KG1 (cell line): ENCODE data around the gene OR51F1.
"Not testable (repeated sequence)": the region's sequence is repeated elsewhere in the genome, so short reads cannot be mapped to it uniquely, and the experiment has no call there.

Experiments
- DNase-seq: peaks from one replicate; lab custom pipeline; 2025; lab: John Stamatoyannopoulos, UW

Gene OR51F1

DNA sequence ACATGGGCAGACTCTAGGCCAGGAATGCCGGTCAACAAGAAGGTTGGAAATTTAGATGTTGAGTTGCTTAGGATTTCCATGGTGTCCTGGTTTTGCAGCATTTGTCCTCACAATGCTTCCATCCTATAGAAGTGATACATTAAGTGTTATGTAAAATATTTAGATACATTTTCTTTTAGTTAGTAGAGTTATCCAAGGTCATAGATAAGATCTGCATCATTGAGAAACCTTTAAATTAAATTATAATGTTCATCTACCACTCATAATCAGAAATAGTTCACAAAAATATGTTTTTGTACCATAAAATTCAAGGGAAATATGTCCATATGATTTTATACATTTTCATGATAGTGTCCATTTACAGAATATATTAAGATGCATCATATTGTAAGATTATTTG is at the start of gene OR51F1:
Gene OR51F1 (minus strand): TSS at position 101 of the 400 bp plus-strand sequence. CDS start 0 bp downstream, at position 101.
- no peak for DNase-seq

DNA sequence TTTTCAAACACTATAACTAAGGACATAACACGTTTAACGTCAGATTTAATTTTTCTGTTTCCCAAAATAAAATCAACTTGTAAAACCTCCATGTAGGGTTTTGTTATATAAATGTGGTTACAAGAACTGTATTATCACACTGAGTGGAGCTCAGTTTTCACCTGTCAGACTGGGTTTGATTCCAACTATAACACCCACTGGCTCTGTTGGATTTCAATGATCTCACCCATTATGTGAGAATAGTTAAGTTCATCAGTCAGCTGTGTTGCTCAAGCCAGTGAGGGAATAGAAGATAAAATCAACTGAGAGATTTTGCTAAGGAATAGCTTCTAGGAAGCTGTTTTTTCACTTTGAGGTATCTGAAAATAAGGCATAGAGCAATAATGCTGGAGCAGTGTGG is 39.5 kb upstream of the OR51F1 start:
- DNase-seq = no peak

DNA sequence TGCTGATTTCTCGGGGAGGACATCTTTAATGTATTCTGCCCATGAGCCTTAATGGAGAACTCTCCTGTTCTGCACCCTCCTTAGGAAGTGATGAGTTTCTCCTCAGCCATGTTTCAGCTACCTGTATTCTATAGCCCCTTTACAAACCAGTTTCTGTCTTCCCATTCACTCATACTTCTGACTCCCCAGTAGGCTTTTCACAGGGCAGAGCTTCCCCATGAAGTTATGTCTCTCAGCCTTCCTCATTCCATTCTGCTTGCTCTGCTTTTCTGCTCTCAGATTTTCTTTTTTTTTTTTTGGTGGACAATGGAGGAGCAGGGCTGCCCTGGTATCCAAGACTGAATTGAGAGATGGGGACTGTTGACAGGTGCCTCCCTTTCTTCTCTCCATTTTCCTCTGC is 38.7 kb upstream of the OR51F1 start:
- no peak for DNase-seq

DNA sequence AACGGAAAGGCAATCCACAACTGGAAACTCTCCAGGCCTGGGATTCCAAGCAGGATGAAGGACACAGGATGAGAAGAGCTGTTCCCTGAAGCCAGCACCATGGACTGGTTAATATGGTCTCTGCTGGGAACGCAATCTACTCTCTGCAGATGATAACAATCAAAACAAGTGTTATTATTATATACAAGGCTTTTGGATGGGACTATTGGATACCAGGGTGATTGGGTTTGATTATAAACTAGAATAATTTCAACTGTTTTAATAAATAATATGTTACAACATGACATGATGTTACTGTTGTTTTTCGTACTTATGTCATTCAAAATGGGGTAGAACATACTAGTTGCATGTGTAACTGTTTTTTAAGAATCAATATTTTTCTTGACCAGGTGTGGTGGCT is 34.5 kb upstream of the OR51F1 start, which contains the start of gene OR52R1:
Gene OR52R1 (minus strand): TSS at position 101 of the 400 bp plus-strand sequence. CDS start 0 bp downstream, at position 101.
- DNase-seq = no peak

DNA sequence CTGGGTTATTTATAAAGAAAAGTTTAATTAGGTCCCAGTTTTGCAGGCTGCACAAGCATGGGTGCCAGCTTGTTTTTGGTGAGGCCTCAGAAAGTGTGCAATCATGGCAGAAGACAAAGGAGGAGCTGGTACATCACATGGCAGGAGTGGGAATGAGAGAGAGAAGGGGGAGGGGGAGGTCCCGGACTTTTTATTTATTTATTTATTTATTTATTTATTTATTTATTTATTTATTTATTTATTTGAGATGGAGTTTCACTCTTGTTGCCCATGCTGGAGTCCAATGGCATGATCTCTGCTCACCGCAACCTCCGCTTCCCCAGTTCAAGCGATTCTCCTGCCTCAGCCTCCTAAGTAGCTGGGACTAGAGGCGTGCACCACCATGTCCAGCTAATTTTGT is 31.6 kb upstream of the OR51F1 start:
- not testable (repeated sequence) for DNase-seq

- DNase-seq = no peak
Observed at GRCh38 chr11:4798427-4799183, 28.9 kb upstream of the OR51F1 start.

DNA sequence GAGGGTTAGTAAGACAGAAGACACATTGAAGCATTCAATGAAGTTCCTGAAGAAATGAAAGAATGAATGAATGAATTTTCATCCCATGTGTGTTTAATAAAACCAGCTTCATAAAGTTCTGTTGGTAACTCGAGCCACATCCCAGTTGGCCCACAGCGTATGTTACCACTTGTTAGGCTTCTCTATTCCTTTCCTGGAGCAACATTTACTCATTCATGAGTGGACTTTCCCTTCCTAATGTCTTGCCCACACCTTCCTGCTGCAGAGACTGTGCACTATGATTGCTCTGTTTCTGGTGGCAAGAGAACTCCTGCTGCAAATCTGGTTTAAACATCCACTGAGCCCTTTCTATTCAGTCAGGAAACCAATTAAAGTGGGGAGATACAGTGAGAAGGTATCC is 27.5 kb upstream of the OR51F1 start:
- DNase-seq = no peak

- DNase-seq = no peak
Observed at GRCh38 chr11:4782454-4782853, 12.7 kb upstream of the OR51F1 start.

DNA sequence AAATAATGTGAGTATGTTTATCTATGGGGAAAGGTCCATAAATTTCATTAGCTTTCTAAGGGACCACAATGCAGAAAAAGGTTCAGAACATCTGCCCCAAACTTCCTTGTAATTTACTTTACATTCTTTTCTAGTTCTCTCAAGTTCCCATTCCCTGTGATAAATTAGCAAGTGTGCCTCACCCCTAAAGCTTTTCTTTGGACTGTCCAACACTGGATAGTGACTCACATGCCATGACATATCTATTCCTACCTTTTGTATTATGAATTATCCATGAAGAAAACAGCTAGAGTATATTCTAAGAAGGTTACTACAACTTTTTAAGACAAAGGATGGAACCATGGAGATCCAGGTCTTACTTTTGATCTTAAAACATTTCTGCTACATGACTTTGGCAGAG is 1.6 kb downstream of the OR51F1 start:
- DNase-seq = no peak

DNA sequence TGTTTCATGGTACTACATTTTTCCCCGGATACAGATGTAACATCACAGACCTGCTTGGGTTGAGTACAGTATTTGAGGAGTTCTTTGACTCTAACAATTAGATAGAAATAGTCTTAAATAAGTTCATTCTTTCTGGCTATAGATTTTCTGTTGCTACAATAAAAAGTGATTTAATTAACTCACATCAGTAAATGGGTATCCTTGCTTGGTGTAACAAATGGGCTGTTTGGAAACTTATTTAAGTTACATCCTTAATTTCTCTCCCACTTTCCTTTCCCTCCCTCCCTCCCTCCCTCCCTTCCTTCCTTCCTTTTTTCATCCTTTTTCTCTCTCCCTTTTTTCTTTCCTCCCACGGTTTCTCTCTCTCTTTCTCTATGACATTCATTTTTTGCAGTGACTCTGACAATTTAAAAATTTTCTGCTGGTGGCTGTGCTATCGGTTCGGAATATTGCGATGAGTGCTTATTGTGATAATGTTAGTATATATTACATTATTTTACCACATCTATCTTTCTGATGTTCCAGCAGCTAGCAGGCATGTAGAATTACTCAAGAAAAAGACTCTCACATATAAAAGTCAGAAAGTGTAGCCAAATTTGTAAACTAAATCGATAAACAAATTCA is 3.2 kb downstream of the OR51F1 start:
- no peak for DNase-seq

DNA sequence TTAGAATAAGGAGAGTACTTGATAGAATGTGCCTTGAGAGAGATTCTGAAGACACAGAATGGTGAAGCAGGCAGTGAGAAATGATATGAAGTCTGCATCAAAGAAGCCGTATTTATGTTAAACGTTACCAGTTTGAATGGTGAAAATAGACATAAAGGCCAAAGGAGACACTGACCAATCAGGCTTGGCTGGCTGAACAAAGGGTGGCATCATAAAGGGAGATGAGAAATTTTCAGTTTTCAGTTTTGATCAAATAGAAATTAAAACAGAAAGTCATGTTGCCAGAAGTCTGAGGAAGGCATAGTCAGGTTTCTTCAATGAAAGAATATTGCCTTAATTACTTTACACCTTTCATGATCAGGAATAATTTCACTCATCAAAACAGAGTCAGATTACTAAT is 6.6 kb downstream of the OR51F1 start:
- no peak for DNase-seq

DNA sequence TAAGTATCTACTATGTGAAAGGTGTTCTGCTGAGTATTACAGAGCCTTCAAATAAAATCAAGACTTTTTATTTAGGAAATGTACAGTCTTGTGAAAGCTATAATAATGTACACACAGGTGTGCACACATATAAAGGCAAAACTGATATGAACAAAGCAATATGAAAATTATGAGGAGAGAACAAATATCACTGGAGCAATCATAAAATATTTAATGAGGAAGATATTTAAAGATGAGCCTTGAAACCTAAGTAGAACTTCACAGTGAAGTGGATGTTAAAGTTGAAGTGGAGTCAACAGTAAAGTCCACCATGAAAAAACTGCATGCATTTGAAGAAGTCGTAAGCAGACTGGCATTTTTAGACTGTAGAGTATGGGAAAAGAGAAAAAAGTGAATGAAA is 18.5 kb downstream of the OR51F1 start:
- no peak for DNase-seq

- no peak for DNase-seq
Observed at GRCh38 chr11:4748438-4748837, 21.3 kb downstream of the OR51F1 start.

- no peak for DNase-seq
Observed at GRCh38 chr11:4740735-4741134, 29.0 kb downstream of the OR51F1 start.

GRCh38 chr11:4727171-4727570 is 42.6 kb downstream of the OR51F1 start:
- no peak for DNase-seq

DNA sequence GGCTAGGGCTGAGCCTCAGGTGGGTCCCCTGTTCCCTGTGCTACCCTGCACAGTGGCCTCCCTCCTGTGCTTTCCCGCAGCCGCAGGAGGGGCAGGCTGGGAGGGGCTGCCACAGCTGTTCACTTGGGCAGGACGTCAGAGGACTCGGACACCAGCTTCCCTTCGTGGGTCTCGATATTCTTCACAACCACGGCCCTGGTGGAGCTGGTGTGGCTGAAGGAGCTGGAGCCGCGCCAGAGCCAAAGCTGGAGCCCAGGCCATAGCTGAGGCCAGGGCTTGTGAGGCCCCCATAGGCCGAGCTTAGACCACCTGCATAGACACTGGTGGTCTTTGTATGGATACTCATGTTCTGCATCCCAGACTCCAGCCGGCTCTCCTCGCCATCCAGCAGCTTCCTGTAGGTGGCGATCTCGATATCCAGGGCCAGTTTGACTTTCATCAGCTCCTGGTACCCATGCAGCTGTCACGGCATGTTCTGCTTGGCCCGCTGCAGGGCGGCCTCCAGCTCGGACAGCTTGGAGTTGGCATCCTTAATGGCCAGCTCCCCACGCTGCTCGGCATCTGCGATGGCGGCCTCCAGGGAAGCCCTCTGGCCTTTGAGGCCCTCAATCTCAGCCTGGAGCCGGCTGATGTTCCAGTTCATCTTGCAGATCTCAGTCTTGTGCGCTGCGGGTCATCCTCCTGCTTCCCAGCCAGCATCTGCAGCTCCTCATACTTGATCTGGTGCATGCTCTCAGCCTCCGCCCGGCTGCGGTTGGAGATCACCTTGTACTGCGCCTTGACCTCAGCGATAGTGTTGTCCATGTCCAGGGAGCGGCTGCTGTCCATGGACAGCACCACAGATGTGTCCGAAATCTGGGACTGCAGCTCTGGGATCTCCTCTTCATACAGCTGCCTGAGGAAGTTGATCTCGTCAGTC is 46.9 kb downstream of the OR51F1 start:
- DNase-seq = not testable (repeated sequence)
